Testis (tissue), 3 donors: Measurements from ENCODE around the gene ZMIZ1. TPM values are rescaled to one million over a fixed set of nuclear protein-coding genes. Genes with fewer than 3 reads are reported as not detected.
A peak's percentile ranks its signal among the peaks of the same experiment; 100 is the strongest.

ENCODE experiments used
- DNase-seq: peaks from one replicate; pipeline ENCODE4 v3.0.0-alpha.2; 2019
- H3K27ac ChIP-seq, 2 donors: fragments of 200-600 bp; sonication (generic); one replicate each; pipeline ENCODE4 v1.5.1; 2019
- H3K27me3 ChIP-seq: fragments of 200-600 bp; sonication (generic); one replicate; pipeline ENCODE4 v1.5.1; 2019
- H3K36me3 ChIP-seq: fragments of 200-600 bp; sonication (generic); one replicate; pipeline ENCODE4 v1.5.1; 2017; ENCODE audit warnings: low read depth; ENCODE audit errors: missing control alignments
- H3K4me1 ChIP-seq: fragments of 200-600 bp; sonication (generic); one replicate; pipeline ENCODE4 v1.5.1; 2019
- H3K4me3 ChIP-seq, 2 donors: fragments of 200-600 bp; sonication (generic); one replicate each; pipeline ENCODE4 v1.5.1; 2017 to 2019
- H3K9me3 ChIP-seq: fragments of 200-600 bp; sonication (generic); one replicate; pipeline ENCODE4 v1.5.1; 2017
- CTCF ChIP-seq, 3 experiments: fragments of 450-650 bp in 2 of 3; fragments of 200-600 bp in 1 of 3; sonication (generic) in 1 of 3; IDR thresholded peaks; one replicate each; pipeline ENCODE4 v1.5.1; 2016 to 2019; ENCODE audit warnings: antibody characterized with exemption in 3 of 3, mild to moderate bottlenecking in 2 of 3, moderate library complexity in 1 of 3
- POLR2A ChIP-seq: fragments of 450-650 bp; IDR thresholded peaks from one replicate; pipeline ENCODE4 v1.6.1; 2017; ENCODE audit warnings: antibody characterized with exemption, mild to moderate bottlenecking, moderate library complexity
- WGBS, 2 donors: methylation state at CpG; one replicate each; pipeline ENCODE4 v1.1.5; 2018; 5-methylcytosine and 5-hydroxymethylcytosine counted together
- intact Hi-C: fragments of 100-400 bp; cut with DNase I; formaldehyde crosslinking; loops from one replicate; pipeline ENCODE4 v1.15.1; 2023; ENCODE audit warnings: low total_unique reads
- polyA plus RNA-seq: library from polyadenylated mRNA; stranded (reverse); fragments of 350-450 nt; fragmentation: Illumina TruSeq; extraction: RNeasy Lipid Tissue Mini Kit (QIAGEN cat#74804); gene quantifications from one replicate; pipeline ENCODE4 v1.2.3, GENCODE V29; 2014; ENCODE audit warnings: low read depth, low replicate concordance; ENCODE audit not compliant: insufficient read depth
- total RNA-seq, 2 donors: library from RNA; depleted of rRNA; stranded (reverse); fragments of >200 nt; gene quantifications; one replicate each; pipeline ENCODE4 v1.2.3, GENCODE V29; 2016

ZMIZ1 gene
- total and polyA plus RNA-seq, 3 donors from 2014 or later: 15.2 to 22.0 (median 18.8) TPM

GRCh38 chr10:79021331-79021907 lies 47.3 kb upstream of the ZMIZ1 start:
- TF ChIP-seq CTCF (IDR thresholded peaks at IDR 0.05): no peak
- no peak for TF ChIP-seq POLR2A
- intact Hi-C loops: no loop called here
- Histone ChIP-seq H3K27me3 (no peaks in the 10 kb centered on the region), H3K9me3 (no peaks in the 10 kb centered on the region), H3K36me3 (no peaks in the 10 kb centered on the region), H3K4me1 (peaks cover 5% of the 10 kb centered on the region), H3K27ac (no peak overlapping the region), H3K4me3 (no peak overlapping the region)
- no peak for DNase-seq
- 95 to 97% methylated on average over 9 of the region's 9 CpGs for WGBS, 2 donors

DNA sequence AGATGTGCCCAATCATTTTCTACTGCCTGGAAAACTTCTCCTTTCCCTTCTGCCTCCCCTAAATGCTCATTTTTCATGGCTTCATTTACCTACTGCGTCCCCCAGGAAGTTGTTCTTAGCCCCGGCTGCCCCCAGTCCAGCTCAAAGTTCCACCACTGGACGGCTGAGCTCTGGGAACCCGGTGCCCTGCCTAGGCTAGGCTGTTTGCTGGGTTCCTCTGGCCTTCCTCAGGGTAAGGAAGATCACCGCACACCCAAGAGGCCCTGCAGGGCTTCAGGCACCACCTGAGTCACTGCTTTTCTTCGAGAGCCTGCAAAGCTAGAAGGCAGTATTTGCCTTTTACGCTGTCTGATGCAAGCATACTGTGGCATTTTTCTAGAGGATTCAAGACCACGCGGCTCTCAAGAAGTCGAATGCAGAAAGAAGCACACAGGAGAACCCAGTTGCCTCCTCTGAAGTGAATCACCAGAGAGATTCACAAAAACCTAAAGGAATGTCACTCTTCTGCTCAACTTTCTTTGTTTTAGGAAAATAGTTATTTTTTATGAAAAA lies 46.7 kb upstream of the ZMIZ1 start:
- intact Hi-C loops: no loop called here
- H3K36me3 ChIP-seq: no peaks in the 10 kb centered on the region
- no peak for DNase-seq
- TF ChIP-seq POLR2A (no peak), CTCF (IDR thresholded peaks at IDR 0.05) (no peak)
- H3K27me3 ChIP-seq: no peaks in the 10 kb centered on the region
- no peaks in the 10 kb centered on the region for H3K9me3 ChIP-seq
- H3K4me1 ChIP-seq: peaks cover 5% of the 10 kb centered on the region
- H3K27ac ChIP-seq: no peak overlapping the region
- H3K4me3 ChIP-seq: no peak overlapping the region
- WGBS, 2 donors: 78 to 85% methylated on average over 10 of the region's 10 CpGs

DNA sequence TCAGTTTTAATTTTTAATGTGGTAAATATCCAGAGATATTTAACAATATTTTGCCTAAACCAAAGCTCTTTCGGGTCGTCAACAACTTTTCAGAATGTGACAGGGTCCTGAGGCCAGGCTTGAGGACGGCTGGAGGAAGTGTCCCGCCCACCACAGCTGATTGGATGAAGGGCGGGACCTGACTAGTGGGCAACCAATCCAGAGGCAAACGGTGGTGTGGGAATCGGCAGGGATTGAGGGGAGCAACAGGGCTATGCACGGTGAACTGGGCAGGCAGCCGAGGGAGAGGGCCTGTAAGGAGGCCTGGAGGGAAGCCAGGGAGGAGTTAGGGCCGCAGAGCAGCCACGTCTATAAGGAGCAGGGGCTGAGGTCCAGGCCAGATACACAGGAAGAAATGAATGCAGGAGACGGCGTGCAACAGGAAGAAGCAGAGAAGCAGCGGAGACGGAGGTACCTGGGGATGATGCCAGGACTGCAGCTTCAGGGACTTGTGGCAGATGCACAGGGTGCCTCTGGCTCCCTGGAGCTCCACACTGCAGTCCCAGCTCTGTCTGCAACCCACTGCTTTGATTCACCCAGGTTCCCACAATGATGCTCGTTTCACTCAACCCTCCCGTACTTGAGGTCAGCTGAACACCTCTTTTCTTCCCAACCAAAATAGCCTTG lies 46.1 kb upstream of the ZMIZ1 start:
- Histone ChIP-seq H3K27ac (no peak overlapping the region), H3K36me3 (no peaks in the 10 kb centered on the region), H3K4me3 (peak overlapping the region in 1 of 2 donors; percentile 17), H3K9me3 (no peaks in the 10 kb centered on the region), H3K4me1 (peaks cover 5% of the 10 kb centered on the region), H3K27me3 (no peaks in the 10 kb centered on the region)
- intact Hi-C loops: no loop called here
- 34 to 48% methylated on average over 17 of the region's 17 CpGs for WGBS, 2 donors
- DNase-seq: peak; percentile 71
- no peak for TF ChIP-seq CTCF (IDR thresholded peaks at IDR 0.05)
- TF ChIP-seq POLR2A: no peak

DNA sequence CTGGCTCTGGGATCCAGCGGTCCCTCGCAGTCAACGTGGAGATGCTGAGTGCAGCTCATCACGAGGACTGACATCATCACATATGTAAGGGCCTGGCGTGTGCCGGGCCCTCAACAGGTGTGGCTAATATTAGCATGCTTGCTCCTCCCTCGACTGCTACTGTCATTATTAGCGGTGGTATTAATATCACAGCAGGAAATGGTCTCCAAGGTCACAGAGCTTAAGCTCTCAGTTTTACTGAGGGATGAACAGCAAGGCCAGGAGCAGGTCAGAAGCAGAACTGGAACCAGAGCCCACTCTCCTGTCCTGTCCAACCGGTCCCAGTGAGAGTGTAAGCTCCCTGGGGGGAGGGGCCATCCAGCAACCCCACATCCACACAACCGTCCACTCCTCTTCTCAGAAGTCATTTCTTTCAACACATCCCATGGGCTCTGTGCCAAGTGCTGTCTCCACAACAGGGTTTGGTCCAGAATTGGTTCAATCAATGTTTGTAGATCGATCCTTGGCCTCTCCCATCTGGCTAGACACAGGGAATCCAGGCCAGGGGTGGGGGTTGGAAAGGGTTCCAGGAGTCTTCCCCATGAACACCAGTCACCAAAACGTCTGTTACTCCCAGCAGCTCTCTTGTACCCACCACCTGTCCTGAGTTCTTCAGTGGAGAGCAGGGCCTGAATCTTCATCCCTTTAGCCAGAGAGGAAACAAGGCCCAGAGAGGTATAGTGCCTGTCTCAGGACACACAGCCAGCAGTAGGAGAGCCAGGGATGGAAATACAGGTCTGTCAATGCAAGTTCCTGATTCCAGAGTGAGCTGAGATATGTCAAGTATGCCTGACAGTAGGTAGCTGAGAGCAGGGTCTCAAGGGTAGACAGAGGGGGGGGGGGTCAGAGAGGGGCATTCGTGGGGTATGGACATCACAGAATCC lies 45.3 kb upstream of the ZMIZ1 start:
- no peak for TF ChIP-seq POLR2A
- no peak for TF ChIP-seq CTCF (IDR thresholded peaks at IDR 0.05)
- intact Hi-C loops: no loop called here

More for the DNA sequence above, 45.3 kb upstream of the ZMIZ1 start:
- H3K4me1 ChIP-seq: peaks cover 5% of the 10 kb centered on the region
- H3K27me3 ChIP-seq: no peaks in the 10 kb centered on the region
- 42 to 50% methylated on average over 13 of the region's 13 CpGs for WGBS, 2 donors
- H3K4me3 ChIP-seq: peak overlapping the region in 1 of 2 donors; percentile 17
- H3K9me3 ChIP-seq: no peaks in the 10 kb centered on the region
- no peak for DNase-seq
- H3K27ac ChIP-seq: no peak overlapping the region
- H3K36me3 ChIP-seq: no peaks in the 10 kb centered on the region
